GM18909 (cell line): ENCODE measurements around the gene MMD.

Source experiments
- ATAC-seq: cut with Tn5 transposase; IDR thresholded peaks from one replicate; pipeline ENCODE4 v1.9.1; 2021; ENCODE audit warnings: mild to moderate bottlenecking; ENCODE audit not compliant: unreplicated experiment, poor library complexity

MMD gene

GRCh38 chr17:55356434-55357328, 65.0 kb downstream of the MMD start:
- peak; percentile 94 for ATAC-seq

- no peak for ATAC-seq
Observed at GRCh38 chr17:55354941-55355340, 66.7 kb downstream of the MMD start.

- no peak for ATAC-seq
Observed at GRCh38 chr17:55354010-55354409, 67.6 kb downstream of the MMD start.

- no peak for ATAC-seq
Observed at GRCh38 chr17:55351226-55351625, 70.4 kb downstream of the MMD start.

GRCh38 chr17:55350825-55351205, 70.8 kb downstream of the MMD start:
- ATAC-seq = no peak

- ATAC-seq = no peak
Observed at GRCh38 chr17:55348749-55349354, 72.8 kb downstream of the MMD start.

GRCh38 chr17:55347341-55347740, 74.3 kb downstream of the MMD start:
- ATAC-seq = no peak

- no peak for ATAC-seq
Observed at GRCh38 chr17:55346658-55347057, 75.0 kb downstream of the MMD start.

- ATAC-seq = no peak
Observed at GRCh38 chr17:55345132-55345531, 76.5 kb downstream of the MMD start.

GRCh38 chr17:55344514-55344997, 77.1 kb downstream of the MMD start:
- no peak for ATAC-seq

- no peak for ATAC-seq
Observed at GRCh38 chr17:55343900-55344513, 77.6 kb downstream of the MMD start.

- no peak for ATAC-seq
Observed at GRCh38 chr17:55342800-55343585, 78.6 kb downstream of the MMD start.
